ENCODE results near the gene WDR76.

GRCh38 chr15:43881245-43881644 is 54.4 kb downstream of the WDR76 start:
- TF ChIP-seq TCF12 (IDR thresholded peaks at IDR 0.05; ENCODE audit: low read depth) (no peak), USF1 (IDR thresholded peaks at IDR 0.05) (no peak), YY1 (IDR thresholded peaks at IDR 0.05; ENCODE audit: low read depth) (no peak), CREB1 (IDR thresholded peaks at IDR 0.05; ENCODE audit: low read depth) (no peak), RAD21 (IDR thresholded peaks at IDR 0.05; ENCODE audit: low read depth) (no peak), TEAD4 (IDR thresholded peaks at IDR 0.05) (no peak), EP300 (IDR thresholded peaks at IDR 0.05; ENCODE audit: borderline replicate concordance) (no peak), NFIC (IDR thresholded peaks at IDR 0.05) (no peak)
